K562 (cell line): ENCODE measurements around the gene MAGEA9B. TPM values are rescaled to one million over a fixed set of nuclear protein-coding genes. Genes with fewer than 3 reads are reported as not detected.
A peak's percentile ranks its signal among the peaks of the same experiment; 100 is the strongest.

Experiments used
- ADNP ChIP-seq: fragments of 200-800 bp; sonication (Bioruptor generic); IDR thresholded peaks from 2 replicates; pipeline ENCODE4 v1.6.1; 2016; ENCODE audit warnings: missing genetic modification characterization, missing compliant biosample characterization
- E2F5 ChIP-seq: sonication (generic); formaldehyde crosslinking; IDR thresholded peaks from 2 replicates; pipeline ENCODE4 v1.8.0; 2022; ENCODE audit warnings: mild to moderate bottlenecking, missing genetic modification reagents
- E2F6 ChIP-seq, 2 experiments: IDR thresholded peaks; 2 replicates each; pipeline ENCODE4 v1.6.1; 2011; ENCODE audit warnings: borderline replicate concordance in 1 of 2, control low read depth in 1 of 2, low read depth in 1 of 2, low read length in 1 of 2, mild to moderate bottlenecking in 1 of 2, mixed read lengths in 1 of 2, moderate library complexity in 1 of 2; ENCODE audit not compliant: insufficient read depth in 1 of 2, insufficient read length in 1 of 2, poor library complexity in 1 of 2, severe bottlenecking in 1 of 2; ENCODE audit errors: extremely low read depth in 1 of 2
- KLF6 ChIP-seq: fragments of 250-450 bp; sonication (Bioruptor Pico); IDR thresholded peaks from 2 replicates; pipeline ENCODE4 v1.4.0; 2020; ENCODE audit warnings: mild to moderate bottlenecking, moderate library complexity, borderline replicate concordance
- NELFE ChIP-seq: IDR thresholded peaks from 2 replicates; pipeline ENCODE4 v1.6.1; 2011; ENCODE audit warnings: mild to moderate bottlenecking; ENCODE audit not compliant: insufficient read depth, insufficient read length
- NEUROD1 ChIP-seq: fragments of 150-350 bp; IDR thresholded peaks from 2 replicates; pipeline ENCODE4 v1.6.1; 2014; ENCODE audit warnings: borderline replicate concordance, low read length, low read depth; ENCODE audit not compliant: partially characterized antibody
- PML ChIP-seq: IDR thresholded peaks from 2 replicates; pipeline ENCODE4 v1.6.1; 2012; ENCODE audit warnings: low read length, inconsistent platforms
- POLR2G ChIP-seq: fragments of 200-400 bp; formaldehyde crosslinking; IDR thresholded peaks from 2 replicates; pipeline ENCODE4 v1.6.1; 2017; ENCODE audit warnings: low read depth, mild to moderate bottlenecking, antibody characterized with exemption, low read length, moderate library complexity
- POLR3A ChIP-seq: IDR thresholded peaks from 2 replicates; pipeline ENCODE4 v1.6.1; 2011; ENCODE audit warnings: borderline replicate concordance, mild to moderate bottlenecking, moderate library complexity; ENCODE audit not compliant: insufficient read length, insufficient read depth; ENCODE audit errors: extremely low read depth
- SMARCA5 ChIP-seq: fragments of 450-650 bp; IDR thresholded peaks from 2 replicates; pipeline ENCODE4 v1.6.1; 2016
- TEAD1 ChIP-seq, 2 experiments: fragments of 450-650 bp in 1 of 2; sonication (generic) in 1 of 2; formaldehyde crosslinking; IDR thresholded peaks; 2 replicates each; pipeline versions ENCODE4 v1.4.0 to v1.8.0; 2020 to 2022; ENCODE audit warnings: mild to moderate bottlenecking in 2 of 2, missing genetic modification reagents in 1 of 2
- ZNF445 ChIP-seq: fragments of 250-450 bp; sonication (Bioruptor Pico); IDR thresholded peaks from 2 replicates; pipeline ENCODE4 v1.4.0; 2020; ENCODE audit warnings: low read depth, mild to moderate bottlenecking, moderate library complexity
- polyA plus RNA-seq, 8 experiments: library from polyadenylated mRNA; depleted of rRNA in 4 of 8; stranded (reverse) in 5 of 8; unstranded in 3 of 8; fragments of >200 nt; fragmentation: Nextera tagmentation in 2 of 8; fragmentation: Illumina TruSeq in 1 of 8; extraction: Ambion mirVana in 2 of 8; extraction: Trizol in 1 of 8; gene quantifications; 2 replicates each; pipeline versions ENCODE4 v1.2.1 to v1.2.3, GENCODE V29; 2011 to 2014; ENCODE audit warnings: inconsistent platforms in 1 of 8, missing spikeins in 1 of 8
- total RNA-seq, 7 experiments: library from RNA; depleted of rRNA in 6 of 7; stranded (reverse); fragments of >200 nt in 6 of 7; fragmentation: Illumina TruSeq in 2 of 7; extraction: Trizol in 2 of 7; gene quantifications; 2 replicates each; pipeline versions ENCODE4 v1.2.1 to v1.2.3, GENCODE V29; 2011 to 2021; ENCODE audit warnings: low replicate concordance in 1 of 7
- TF ChIP-seq, protein P1 (sequence below): fragments of 450-650 bp; IDR thresholded peaks from 2 replicates; pipeline ENCODE4 v1.6.1; 2016; ENCODE audit warnings: borderline replicate concordance
- TF ChIP-seq, protein P2 (sequence below): fragments of 450-650 bp; IDR thresholded peaks from 2 replicates; pipeline ENCODE4 v1.6.1; 2014; ENCODE audit warnings: low read depth, mild to moderate bottlenecking, moderate library complexity, borderline replicate concordance
- TF ChIP-seq, protein P3 (sequence below), 3 experiments: fragments of 200-800 bp in 1 of 3; fragments of 250-450 bp in 1 of 3; fragments of 450-650 bp in 1 of 3; sonication (Bioruptor Pico) in 1 of 3; sonication (Bioruptor generic) in 1 of 3; formaldehyde crosslinking in 1 of 3; IDR thresholded peaks; 2 replicates each; pipeline versions ENCODE4 v1.6.1 to v1.8.0; 2016 to 2022; ENCODE audit warnings: mild to moderate bottlenecking in 2 of 3, missing genetic modification characterization in 2 of 3, missing compliant biosample characterization in 1 of 3, moderate library complexity in 1 of 3

The MAGEA9B gene
- total and polyA plus RNA-seq, 9 of the 15 experiments (the other 6 are each of a cell fraction or from before 2014, with no cell fraction given): 11.2 to 31.2 (median 14.1) TPM

DNA sequence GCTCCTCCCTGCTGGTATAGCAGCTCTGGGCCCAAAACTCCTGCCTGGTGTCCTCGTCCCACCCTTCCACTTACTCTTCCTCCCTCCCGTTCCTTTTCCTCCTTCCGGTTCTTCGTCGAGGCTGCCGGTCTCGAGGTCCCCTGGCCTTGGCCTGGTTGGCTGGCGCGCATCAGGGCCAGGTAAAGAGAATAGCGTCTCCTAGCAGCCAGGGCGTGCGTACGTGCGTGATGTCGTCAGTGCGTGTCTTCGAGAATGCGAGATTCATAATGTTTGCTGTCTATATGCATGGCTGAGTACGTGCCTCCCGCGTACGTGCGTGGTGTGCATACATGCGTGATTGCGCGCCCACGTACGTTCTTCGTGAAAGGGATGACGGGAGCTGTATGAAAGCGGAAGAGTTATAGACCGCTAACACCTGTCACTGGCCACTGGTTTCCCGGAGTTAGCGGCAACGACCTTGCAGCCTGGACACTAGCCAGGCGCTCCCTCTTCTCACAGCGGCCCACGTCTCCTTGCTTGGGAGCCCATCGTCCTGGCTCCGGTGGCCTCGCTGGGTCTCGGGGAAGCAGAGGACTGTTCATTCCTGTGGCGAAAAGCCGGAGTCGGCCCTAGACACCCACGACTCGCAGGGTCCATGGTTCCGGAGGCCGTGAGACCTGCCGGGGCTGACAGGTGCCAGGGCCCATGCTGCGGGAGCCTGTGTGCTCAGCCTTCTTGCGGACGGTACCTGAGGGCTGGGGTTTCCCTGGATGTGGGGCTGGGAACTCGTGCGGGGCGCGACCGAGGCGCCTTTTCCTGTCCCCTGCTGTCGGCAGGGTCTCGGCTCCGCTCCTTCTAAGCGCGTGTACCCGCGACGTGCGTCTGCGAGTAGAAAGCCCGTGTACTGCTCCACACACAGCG, 46.4 kb downstream of the MAGEA9B start, which contains the start of gene EOLA1 (continued):
- TF ChIP-seq E2F6 (IDR thresholded peaks at IDR 0.05; ENCODE audit: borderline replicate concordance in 1 of 2, extremely low read depth in 1 of 2, insufficient read depth in 1 of 2, insufficient read length in 1 of 2, low read depth in 1 of 2, low read length in 1 of 2, poor library complexity in 1 of 2, severe bottlenecking in 1 of 2) (peak; percentile 45 to 50), POLR3A (no peak), PML (no peak), E2F5 (CRISPR knock-in tag) (no peak), TEAD1 (CRISPR knock-in tag; IDR thresholded peaks at IDR 0.05) (peak in 1 of 2 experiments; percentile 42; a peak in 1 of 4 replicates), NEUROD1 (peak; percentile 15), NELFE (no peak), KLF6 (no peak), ADNP (tag) (no peak), POLR2G (peak; percentile 76), SMARCA5 (no peak), ZNF445 (no peak)
- TF ChIP-seq, protein P1, sequence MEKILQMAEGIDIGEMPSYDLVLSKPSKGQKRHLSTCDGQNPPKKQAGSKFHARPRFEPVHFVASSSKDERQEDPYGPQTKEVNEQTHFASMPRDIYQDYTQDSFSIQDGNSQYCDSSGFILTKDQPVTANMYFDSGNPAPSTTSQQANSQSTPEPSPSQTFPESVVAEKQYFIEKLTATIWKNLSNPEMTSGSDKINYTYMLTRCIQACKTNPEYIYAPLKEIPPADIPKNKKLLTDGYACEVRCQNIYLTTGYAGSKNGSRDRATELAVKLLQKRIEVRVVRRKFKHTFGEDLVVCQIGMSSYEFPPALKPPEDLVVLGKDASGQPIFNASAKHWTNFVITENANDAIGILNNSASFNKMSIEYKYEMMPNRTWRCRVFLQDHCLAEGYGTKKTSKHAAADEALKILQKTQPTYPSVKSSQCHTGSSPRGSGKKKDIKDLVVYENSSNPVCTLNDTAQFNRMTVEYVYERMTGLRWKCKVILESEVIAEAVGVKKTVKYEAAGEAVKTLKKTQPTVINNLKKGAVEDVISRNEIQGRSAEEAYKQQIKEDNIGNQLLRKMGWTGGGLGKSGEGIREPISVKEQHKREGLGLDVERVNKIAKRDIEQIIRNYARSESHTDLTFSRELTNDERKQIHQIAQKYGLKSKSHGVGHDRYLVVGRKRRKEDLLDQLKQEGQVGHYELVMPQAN: peak; percentile 74
- TF ChIP-seq, protein P2, sequence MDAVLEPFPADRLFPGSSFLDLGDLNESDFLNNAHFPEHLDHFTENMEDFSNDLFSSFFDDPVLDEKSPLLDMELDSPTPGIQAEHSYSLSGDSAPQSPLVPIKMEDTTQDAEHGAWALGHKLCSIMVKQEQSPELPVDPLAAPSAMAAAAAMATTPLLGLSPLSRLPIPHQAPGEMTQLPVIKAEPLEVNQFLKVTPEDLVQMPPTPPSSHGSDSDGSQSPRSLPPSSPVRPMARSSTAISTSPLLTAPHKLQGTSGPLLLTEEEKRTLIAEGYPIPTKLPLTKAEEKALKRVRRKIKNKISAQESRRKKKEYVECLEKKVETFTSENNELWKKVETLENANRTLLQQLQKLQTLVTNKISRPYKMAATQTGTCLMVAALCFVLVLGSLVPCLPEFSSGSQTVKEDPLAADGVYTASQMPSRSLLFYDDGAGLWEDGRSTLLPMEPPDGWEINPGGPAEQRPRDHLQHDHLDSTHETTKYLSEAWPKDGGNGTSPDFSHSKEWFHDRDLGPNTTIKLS: peak; percentile 47
- TF ChIP-seq, protein P3, sequence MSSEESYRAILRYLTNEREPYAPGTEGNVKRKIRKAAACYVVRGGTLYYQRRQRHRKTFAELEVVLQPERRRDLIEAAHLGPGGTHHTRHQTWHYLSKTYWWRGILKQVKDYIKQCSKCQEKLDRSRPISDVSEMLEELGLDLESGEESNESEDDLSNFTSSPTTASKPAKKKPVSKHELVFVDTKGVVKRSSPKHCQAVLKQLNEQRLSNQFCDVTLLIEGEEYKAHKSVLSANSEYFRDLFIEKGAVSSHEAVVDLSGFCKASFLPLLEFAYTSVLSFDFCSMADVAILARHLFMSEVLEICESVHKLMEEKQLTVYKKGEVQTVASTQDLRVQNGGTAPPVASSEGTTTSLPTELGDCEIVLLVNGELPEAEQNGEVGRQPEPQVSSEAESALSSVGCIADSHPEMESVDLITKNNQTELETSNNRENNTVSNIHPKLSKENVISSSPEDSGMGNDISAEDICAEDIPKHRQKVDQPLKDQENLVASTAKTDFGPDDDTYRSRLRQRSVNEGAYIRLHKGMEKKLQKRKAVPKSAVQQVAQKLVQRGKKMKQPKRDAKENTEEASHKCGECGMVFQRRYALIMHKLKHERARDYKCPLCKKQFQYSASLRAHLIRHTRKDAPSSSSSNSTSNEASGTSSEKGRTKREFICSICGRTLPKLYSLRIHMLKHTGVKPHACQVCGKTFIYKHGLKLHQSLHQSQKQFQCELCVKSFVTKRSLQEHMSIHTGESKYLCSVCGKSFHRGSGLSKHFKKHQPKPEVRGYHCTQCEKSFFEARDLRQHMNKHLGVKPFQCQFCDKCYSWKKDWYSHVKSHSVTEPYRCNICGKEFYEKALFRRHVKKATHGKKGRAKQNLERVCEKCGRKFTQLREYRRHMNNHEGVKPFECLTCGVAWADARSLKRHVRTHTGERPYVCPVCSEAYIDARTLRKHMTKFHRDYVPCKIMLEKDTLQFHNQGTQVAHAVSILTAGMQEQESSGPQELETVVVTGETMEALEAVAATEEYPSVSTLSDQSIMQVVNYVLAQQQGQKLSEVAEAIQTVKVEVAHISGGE (CRISPR knock-in tag; IDR thresholded peaks at IDR 0.05): 0 out of 6 replicates have a peak, but pooled peaks of 1 of the 3 experiments have one; percentile 23
